BLaER1 treated with 17β-estradiol and CSF1 and Interleukin-3, amounts not matched to agents 10 nM and 100 nM (cell line): ENCODE results near the gene SLC8A1.

ENCODE experiments used
- H3K27ac ChIP-seq, 11 experiments: shearing (Covaris generic); formaldehyde crosslinking; 2 replicates each; pipeline ENCODE4 v1.8.1; 2022
- H3K27me3 ChIP-seq, 11 experiments: shearing (Covaris generic); formaldehyde crosslinking; 2 replicates each; pipeline ENCODE4 v1.8.1; 2022
- H3K36me3 ChIP-seq, 11 experiments: shearing (Covaris generic); formaldehyde crosslinking; 2 replicates each; pipeline ENCODE4 v1.8.1; 2022
- H3K4me1 ChIP-seq, 10 experiments: shearing (Covaris generic); formaldehyde crosslinking; 2 replicates each; pipeline ENCODE4 v1.8.1; 2022
- H3K4me2 ChIP-seq, 11 experiments: shearing (Covaris generic); formaldehyde crosslinking; 2 replicates each; pipeline ENCODE4 v1.8.1; 2022
- H3K4me3 ChIP-seq, 10 experiments: shearing (Covaris generic); formaldehyde crosslinking; 2 replicates each; pipeline ENCODE4 v1.8.1; 2022
- H3K9ac ChIP-seq, 11 experiments: shearing (Covaris generic); formaldehyde crosslinking; 2 replicates each; pipeline ENCODE4 v1.8.1; 2022
- H3K9me3 ChIP-seq, 11 experiments: shearing (Covaris generic); formaldehyde crosslinking; replicated peaks in 1 of 11; 2 replicates each; pipeline ENCODE4 v1.8.1; 2022
- H4K20me1 ChIP-seq, 11 experiments: shearing (Covaris generic); formaldehyde crosslinking; 2 replicates each; pipeline ENCODE4 v1.8.1; 2022
- Cebpa-rat ChIP-seq, 11 experiments: shearing (Covaris generic); IDR thresholded peaks; 2 replicates each; pipeline ENCODE4 v1.8.1; 2022

The SLC8A1 gene

DNA sequence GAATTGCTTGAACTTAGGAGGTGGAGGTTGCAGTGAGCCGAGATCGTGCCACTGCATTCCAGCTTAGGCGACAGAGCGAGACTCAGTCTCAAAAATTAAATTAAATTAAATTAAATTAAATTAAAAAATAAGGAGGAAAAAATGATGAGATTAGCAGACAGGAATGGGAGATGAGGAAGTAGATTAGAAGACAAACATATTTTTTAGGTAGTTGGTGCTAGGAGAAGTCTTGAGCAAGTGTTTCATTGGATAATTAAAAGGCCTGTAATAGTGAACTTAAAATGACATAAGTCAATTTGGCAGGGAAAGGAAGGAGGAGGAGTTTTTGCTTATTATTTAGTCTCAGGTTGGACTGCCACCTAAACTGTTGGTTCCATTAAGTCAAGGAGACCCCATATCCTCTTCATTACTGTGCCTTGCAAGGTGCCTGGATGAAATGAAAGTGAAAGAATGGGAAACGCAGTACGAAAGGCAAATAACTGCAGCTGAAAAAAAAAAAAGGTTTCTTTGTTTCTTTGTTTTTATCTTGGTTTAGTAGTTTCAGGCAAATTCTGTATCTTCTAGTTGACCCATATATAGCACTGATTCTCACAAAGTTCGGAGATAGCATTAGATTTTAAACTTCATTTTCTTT, 162.0 kb downstream of the SLC8A1 start:
- Histone ChIP-seq H4K20me1 (peaks cover 0 to 12% (median 0%) of the 10 kb centered on the region in 11 experiments; a peak in 2 of 22 replicates), H3K27me3 (no peaks in the 10 kb centered on the region), H3K4me2 (no peak overlapping the region), H3K9ac (no peak overlapping the region), H3K36me3 (0 out of 22 replicates have a peak, but pooled peaks cover 0 to 9% (median 0%) of the 10 kb centered on the region in 11 experiments), H3K9me3 (no peaks in the 10 kb centered on the region), H3K27ac (no peak overlapping the region), H3K4me3 (no peak overlapping the region), H3K4me1 (peaks cover 13 to 37% (median 35%) of the 10 kb centered on the region in 10 experiments)
- no peak for TF ChIP-seq Cebpa-rat (IDR thresholded peaks at IDR 0.05)

- Histone ChIP-seq H3K9me3 (no peaks in the 10 kb centered on the region), H3K4me3 (no peak overlapping the region), H3K4me2 (peak overlapping the region; percentile 7 to 68 (median 43); a peak in 18 of 22 replicates), H4K20me1 (peaks cover 0 to 12% (median 0%) of the 10 kb centered on the region in 11 experiments; a peak in 2 of 22 replicates), H3K27me3 (no peaks in the 10 kb centered on the region), H3K36me3 (0 out of 22 replicates have a peak, but pooled peaks cover 0 to 8% (median 0%) of the 10 kb centered on the region in 11 experiments), H3K9ac (no peak overlapping the region), H3K4me1 (peaks cover 25 to 54% (median 51%) of the 10 kb centered on the region in 10 experiments), H3K27ac (no peak overlapping the region)
- no peak for TF ChIP-seq Cebpa-rat (IDR thresholded peaks at IDR 0.05)
Measured at GRCh38 chr2:40287773-40288172, 164.1 kb downstream of the SLC8A1 start.

DNA sequence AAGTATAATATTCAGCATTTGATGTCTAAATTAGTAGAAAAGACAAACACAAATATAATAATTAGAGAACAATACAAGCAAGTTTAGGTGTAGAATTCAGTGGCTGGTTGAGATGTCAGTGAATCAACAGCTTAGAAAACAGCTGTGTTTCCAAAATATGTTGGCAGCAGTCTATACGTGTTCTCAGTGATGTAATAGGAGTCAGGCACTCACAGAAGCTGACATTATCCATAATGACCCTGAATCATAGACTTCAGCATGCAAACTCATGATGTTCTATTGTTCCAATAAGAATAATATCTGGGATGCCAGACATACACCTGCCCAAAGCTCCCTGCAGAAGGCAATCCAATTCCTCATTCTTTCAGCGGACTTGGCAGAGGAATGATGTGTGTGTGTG, 164.7 kb downstream of the SLC8A1 start:
- Histone ChIP-seq H4K20me1 (peaks cover 0 to 12% (median 0%) of the 10 kb centered on the region in 11 experiments; a peak in 2 of 22 replicates), H3K4me1 (peaks cover 31 to 60% (median 56%) of the 10 kb centered on the region in 10 experiments), H3K9ac (no peak overlapping the region)

GRCh38 chr2:40286721-40287120, 165.2 kb downstream of the SLC8A1 start:
- Histone ChIP-seq H3K27ac (peak overlapping the region in 3 of 11 experiments; percentile 11 to 63 (median 58); a peak in 3 of 22 replicates), H3K36me3 (no peaks in the 10 kb centered on the region), H3K4me2 (peak overlapping the region in 7 of 11 experiments; percentile 0 to 68 (median 43); a peak in 12 of 22 replicates), H3K4me3 (no peak overlapping the region), H4K20me1 (peaks cover 0 to 12% (median 0%) of the 10 kb centered on the region in 11 experiments; a peak in 2 of 22 replicates), H3K4me1 (peaks cover 36 to 65% (median 61%) of the 10 kb centered on the region in 10 experiments), H3K27me3 (no peaks in the 10 kb centered on the region), H3K9me3 (no peaks in the 10 kb centered on the region), H3K9ac (no peak overlapping the region)
- TF ChIP-seq Cebpa-rat (IDR thresholded peaks at IDR 0.05) = peak in 1 of 11 experiments; percentile 45; a peak in 1 of 22 replicates

More for the DNA sequence above, 164.7 kb downstream of the SLC8A1 start:
- Histone ChIP-seq H3K36me3 (0 out of 22 replicates have a peak, but pooled peaks cover 0 to 3% (median 0%) of the 10 kb centered on the region in 11 experiments), H3K9me3 (no peaks in the 10 kb centered on the region), H3K27ac (peak overlapping the region in 1 of 11 experiments; percentile 63; a peak in 1 of 22 replicates), H3K4me2 (peak overlapping the region; percentile 7 to 68 (median 43); a peak in 17 of 22 replicates), H3K27me3 (no peaks in the 10 kb centered on the region), H3K4me3 (no peak overlapping the region)
- TF ChIP-seq Cebpa-rat (IDR thresholded peaks at IDR 0.05) = no peak

DNA sequence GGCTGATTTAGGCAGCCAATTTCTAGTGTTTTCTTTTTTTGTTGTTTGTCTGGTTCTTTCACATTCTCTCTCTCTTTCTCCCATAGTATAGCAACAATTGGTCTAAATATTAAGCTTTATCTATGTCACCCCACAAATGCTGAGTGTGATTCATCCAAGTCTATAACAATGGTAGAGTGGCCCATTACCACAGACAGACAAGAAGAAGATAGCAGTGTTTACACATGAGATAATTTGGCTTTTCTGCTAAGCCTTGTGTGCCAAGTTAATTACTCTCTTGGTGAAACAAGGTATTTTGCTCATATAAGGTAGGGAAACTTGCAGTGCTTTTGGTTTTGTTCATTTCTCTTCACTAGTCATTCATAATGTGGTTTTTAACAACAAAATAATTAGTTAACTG, 166.5 kb downstream of the SLC8A1 start:
- H3K27ac ChIP-seq = peak overlapping the region in 6 of 11 experiments; percentile 11 to 68 (median 54); a peak in 10 of 22 replicates
- H3K4me2 ChIP-seq = peak overlapping the region in 9 of 11 experiments; percentile 15 to 68 (median 42); a peak in 15 of 22 replicates
- H3K36me3 ChIP-seq = no peaks in the 10 kb centered on the region
- H3K4me1 ChIP-seq = peaks cover 45 to 78% (median 74%) of the 10 kb centered on the region in 10 experiments
- peak overlapping the region in 3 of 11 experiments; percentile 1 to 33 (median 9); a peak in 2 of 22 replicates for H3K9ac ChIP-seq
- no peaks in the 10 kb centered on the region for H3K9me3 ChIP-seq
- TF ChIP-seq Cebpa-rat (IDR thresholded peaks at IDR 0.05) = no peak
- peaks cover 0 to 12% (median 0%) of the 10 kb centered on the region in 11 experiments; a peak in 2 of 22 replicates for H4K20me1 ChIP-seq
- H3K4me3 ChIP-seq = no peak overlapping the region
- no peaks in the 10 kb centered on the region for H3K27me3 ChIP-seq

DNA sequence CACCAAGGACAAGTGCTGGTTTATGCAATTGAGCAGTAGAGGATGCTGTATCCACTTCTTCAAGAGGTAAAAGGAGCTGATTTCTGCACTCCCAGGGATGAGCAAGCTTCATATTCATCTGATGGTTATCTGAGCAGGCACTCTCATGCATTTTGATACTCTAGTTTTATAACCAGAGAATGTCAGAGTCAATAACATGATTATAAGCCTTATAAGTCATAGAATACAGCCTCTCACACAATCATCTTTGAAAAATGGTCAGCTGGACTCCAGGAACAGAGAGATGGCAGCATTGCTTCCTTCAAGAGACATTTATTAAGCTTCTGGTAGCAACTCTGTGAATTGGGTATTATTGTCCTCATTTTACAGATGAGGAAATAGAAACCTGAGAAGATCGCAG, 167.1 kb downstream of the SLC8A1 start:
- Histone ChIP-seq H3K27ac (peak overlapping the region in 6 of 11 experiments; percentile 11 to 68 (median 54); a peak in 10 of 22 replicates), H3K4me2 (peak overlapping the region in 9 of 11 experiments; percentile 15 to 68 (median 42); a peak in 16 of 22 replicates), H3K4me3 (no peak overlapping the region), H3K36me3 (no peaks in the 10 kb centered on the region), H3K27me3 (no peaks in the 10 kb centered on the region), H3K9ac (peak overlapping the region in 3 of 11 experiments; percentile 1 to 33 (median 9); a peak in 2 of 22 replicates), H3K4me1 (peaks cover 46 to 84% (median 80%) of the 10 kb centered on the region in 10 experiments), H4K20me1 (peaks cover 0 to 12% (median 0%) of the 10 kb centered on the region in 11 experiments; a peak in 2 of 22 replicates), H3K9me3 (no peaks in the 10 kb centered on the region)
- TF ChIP-seq Cebpa-rat (IDR thresholded peaks at IDR 0.05) = no peak

- peak overlapping the region in 6 of 10 experiments; percentile 42 to 60 (median 54); a peak in 8 of 20 replicates for H3K4me3 ChIP-seq
- peak in 2 of 11 experiments; percentile 33 to 67; a peak in 2 of 22 replicates for TF ChIP-seq Cebpa-rat (IDR thresholded peaks at IDR 0.05)
- peaks cover 56 to 96% (median 92%) of the 10 kb centered on the region in 10 experiments for H3K4me1 ChIP-seq
- H3K27me3 ChIP-seq = no peaks in the 10 kb centered on the region
- no peaks in the 10 kb centered on the region for H3K36me3 ChIP-seq
- peak overlapping the region; percentile 79 to 94 (median 89) for H3K4me2 ChIP-seq
- peaks cover 0 to 11% (median 0%) of the 10 kb centered on the region in 11 experiments; a peak in 2 of 22 replicates for H4K20me1 ChIP-seq
- peak overlapping the region in 9 of 11 experiments; percentile 27 to 91 (median 72); a peak in 17 of 22 replicates for H3K27ac ChIP-seq
- H3K9ac ChIP-seq = peak overlapping the region in 9 of 11 experiments; percentile 1 to 80 (median 54); a peak in 14 of 22 replicates
- no peaks in the 10 kb centered on the region for H3K9me3 ChIP-seq
Measured at GRCh38 chr2:40283111-40283909, 168.6 kb downstream of the SLC8A1 start.

GRCh38 chr2:40282428-40282827, 169.5 kb downstream of the SLC8A1 start:
- H4K20me1 ChIP-seq = peaks cover 0 to 2% (median 0%) of the 10 kb centered on the region in 11 experiments; a peak in 2 of 22 replicates
- H3K4me3 ChIP-seq = peak overlapping the region; percentile 42 to 68 (median 54)
- H3K36me3 ChIP-seq = no peaks in the 10 kb centered on the region
- H3K27me3 ChIP-seq = no peaks in the 10 kb centered on the region
- peaks cover 47 to 92% (median 87%) of the 10 kb centered on the region in 10 experiments for H3K4me1 ChIP-seq
- H3K27ac ChIP-seq = peak overlapping the region in 9 of 11 experiments; percentile 27 to 91 (median 72); a peak in 17 of 22 replicates
- no peak for TF ChIP-seq Cebpa-rat (IDR thresholded peaks at IDR 0.05)
- peak overlapping the region; percentile 79 to 94 (median 89) for H3K4me2 ChIP-seq
- H3K9ac ChIP-seq = peak overlapping the region in 10 of 11 experiments; percentile 1 to 80 (median 58); a peak in 19 of 22 replicates
- no peaks in the 10 kb centered on the region for H3K9me3 ChIP-seq
